Loucy (cell line): Measurements from ENCODE around the gene MLH1.

Experiments
- CTCF ChIP-seq: fragments of 200-600 bp; sonication (generic); conservative IDR thresholded peaks from 2 replicates; pipeline ENCODE4 v1.5.1; 2014; ENCODE audit warnings: mild to moderate bottlenecking, antibody characterized with exemption, low read length
- EZH2phosphoT487 ChIP-seq: fragments of 200-600 bp; IDR thresholded peaks from 2 replicates; pipeline ENCODE4 v1.6.1; 2018; ENCODE audit warnings: antibody characterized with exemption, mild to moderate bottlenecking, moderate library complexity, borderline replicate concordance

GRCh38 chr3:36964331-36964730 lies 29.0 kb upstream of the MLH1 start:
- TF ChIP-seq CTCF (no peak), EZH2phosphoT487 (no peak)
